NCI-H146 treated with DMSO at 0.1 percent for 48 hours (cell line): ENCODE measurements around the gene TSPAN17.

ENCODE experiments used
- DNase-seq: peaks from one replicate; lab custom pipeline; 2025; ENCODE audit not compliant: unreplicated experiment; lab: John Stamatoyannopoulos, UW

The TSPAN17 gene

DNA sequence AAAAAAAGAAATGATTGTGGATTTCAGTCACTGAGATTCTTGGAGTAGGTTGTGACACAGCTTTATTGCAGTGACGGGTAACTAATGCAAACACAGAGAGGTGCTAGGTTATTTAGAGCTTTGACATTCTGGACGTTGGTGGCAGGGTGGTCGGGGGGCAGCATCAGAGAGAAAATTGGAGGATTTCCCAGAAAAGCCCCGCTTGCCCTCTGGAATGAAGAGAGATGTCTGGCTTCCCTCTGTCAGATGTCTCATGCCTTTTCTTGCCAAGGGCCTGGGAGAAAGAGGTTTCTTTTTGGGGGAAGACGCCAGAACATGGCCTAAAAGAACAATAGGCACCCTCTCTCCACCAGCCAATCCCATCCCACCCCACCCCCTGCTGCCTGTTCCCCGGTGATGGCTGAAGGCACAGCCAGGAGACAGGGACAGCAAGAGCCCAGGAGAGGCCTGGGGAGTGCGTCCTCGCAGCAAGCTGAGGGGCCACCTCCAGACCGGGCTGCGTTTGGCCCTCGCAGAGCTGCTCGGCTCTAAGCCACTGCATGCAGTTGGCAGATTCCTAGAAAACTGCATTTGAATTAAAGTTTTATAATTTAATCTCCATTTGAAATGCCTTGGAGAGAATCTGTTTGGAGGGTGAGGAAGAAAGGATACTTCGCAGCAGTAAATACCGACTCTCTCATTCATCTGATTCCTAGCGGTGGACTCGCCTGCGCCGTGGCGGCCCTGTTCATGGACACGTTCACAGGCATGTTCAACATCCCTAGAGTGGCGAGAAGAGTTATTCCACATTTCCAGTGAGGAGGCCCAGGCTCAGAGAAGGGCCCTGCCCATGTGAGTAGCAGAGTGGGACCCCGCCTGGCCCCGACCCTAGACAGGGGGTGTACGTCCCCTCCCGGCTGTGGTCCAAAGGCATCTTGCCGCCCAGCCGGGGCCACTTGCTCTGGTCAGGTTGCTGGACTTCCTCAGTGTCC is 55.7 kb downstream of the TSPAN17 start:
- DNase-seq, result no peak

DNA sequence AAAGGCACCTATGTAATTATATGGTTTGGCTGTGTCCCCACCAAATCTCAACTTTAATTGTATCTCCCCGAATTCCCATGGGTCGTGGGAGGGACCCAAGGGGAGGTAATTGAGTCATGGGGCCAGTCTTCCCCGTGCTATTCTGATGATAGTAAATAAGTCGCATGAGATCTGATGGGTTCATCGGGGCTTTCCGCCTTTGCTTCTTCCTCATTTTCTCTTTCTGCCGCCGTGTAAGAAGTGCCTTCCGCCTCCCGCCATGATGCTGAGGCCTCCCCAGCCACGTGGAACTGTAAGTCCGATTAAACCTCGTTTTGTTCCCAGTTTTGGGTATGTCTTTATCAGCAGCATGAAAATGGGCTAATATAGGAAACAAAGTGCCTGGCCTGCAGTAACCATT is 56.6 kb downstream of the TSPAN17 start:
- no peak for DNase-seq

GRCh38 chr5:176704355-176704754 is 57.1 kb downstream of the TSPAN17 start:
- no peak for DNase-seq

DNA sequence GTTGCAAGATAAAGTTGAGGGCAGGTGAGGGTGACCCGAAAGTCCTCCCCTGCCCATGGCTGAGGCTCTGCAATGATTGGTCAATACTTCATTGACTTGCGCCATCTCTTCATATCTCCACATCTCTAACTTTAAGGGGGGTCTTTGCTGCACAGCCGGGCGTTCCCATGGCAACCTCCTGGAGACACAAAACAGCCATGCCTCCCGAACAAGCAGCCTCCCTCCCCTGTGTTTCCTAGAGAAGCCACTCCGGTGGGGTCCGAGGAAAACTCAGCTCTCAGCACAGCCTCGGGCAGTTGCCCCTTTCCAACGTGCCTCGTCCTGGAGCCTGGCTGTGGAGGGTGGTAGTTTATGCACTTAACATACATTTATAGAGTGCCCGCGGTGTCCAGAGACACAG is 57.5 kb downstream of the TSPAN17 start:
- DNase-seq, result no peak
